ENCODE data around the gene GAP43. TPM values are rescaled to one million over a fixed set of nuclear protein-coding genes. Genes with fewer than 3 reads are reported as not detected.

The GAP43 gene
- total RNA-seq, 1 donor from 2014 or later, result not detected

GRCh38 chr3:115638241-115638640 lies 14.9 kb downstream of the GAP43 start:
- TF ChIP-seq CTCF (IDR thresholded peaks at IDR 0.05; ENCODE audit: insufficient read depth, low read length, severe bottlenecking), result no peak
- Histone ChIP-seq H3K4me3 (ENCODE audit: low read depth, low read length) (no peak overlapping the region), H3K36me3 (ENCODE audit: control insufficient read depth, insufficient read depth, low read length) (no peaks in the 10 kb centered on the region), H3K27me3 (ENCODE audit: control insufficient read depth, insufficient read depth, low read length) (no peaks in the 10 kb centered on the region)
- FAIRE-seq (no peak), DNase-seq (ENCODE audit: low read depth) (no peak)

GRCh38 chr3:115638991-115639390 lies 15.7 kb downstream of the GAP43 start:
- no peaks in the 10 kb centered on the region for H3K36me3 ChIP-seq (ENCODE audit: control insufficient read depth, insufficient read depth, low read length)

GRCh38 chr3:115644391-115644790 lies 21.1 kb downstream of the GAP43 start:
- no peak for DNase-seq (ENCODE audit: low read depth)
- Histone ChIP-seq H3K4me3 (ENCODE audit: low read depth, low read length) (no peak overlapping the region), H3K36me3 (ENCODE audit: control insufficient read depth, insufficient read depth, low read length) (no peaks in the 10 kb centered on the region), H3K27me3 (ENCODE audit: control insufficient read depth, insufficient read depth, low read length) (no peaks in the 10 kb centered on the region)
- no peak for TF ChIP-seq CTCF (IDR thresholded peaks at IDR 0.05; ENCODE audit: insufficient read depth, low read length, severe bottlenecking)
- FAIRE-seq, result no peak

More at GRCh38 chr3:115638991-115639390, 15.7 kb downstream of the GAP43 start:
- no peak overlapping the region for H3K4me3 ChIP-seq (ENCODE audit: low read depth, low read length)
- DNase-seq (ENCODE audit: low read depth) (no peak), FAIRE-seq (no peak)
- no peaks in the 10 kb centered on the region for H3K27me3 ChIP-seq (ENCODE audit: control insufficient read depth, insufficient read depth, low read length)
- no peak for TF ChIP-seq CTCF (IDR thresholded peaks at IDR 0.05; ENCODE audit: insufficient read depth, low read length, severe bottlenecking)

- no peak for FAIRE-seq
Measured at GRCh38 chr3:115646027-115646690, 22.8 kb downstream of the GAP43 start.

GRCh38 chr3:115648559-115648958 lies 25.2 kb downstream of the GAP43 start:
- DNase-seq (ENCODE audit: low read depth) (peak; percentile 49), FAIRE-seq (no peak)
- no peak for TF ChIP-seq CTCF (IDR thresholded peaks at IDR 0.05; ENCODE audit: insufficient read depth, low read length, severe bottlenecking)
- H3K4me3 ChIP-seq (ENCODE audit: low read depth, low read length), result no peak overlapping the region
- H3K27me3 ChIP-seq (ENCODE audit: control insufficient read depth, insufficient read depth, low read length), result no peaks in the 10 kb centered on the region
- H3K36me3 ChIP-seq (ENCODE audit: control insufficient read depth, insufficient read depth, low read length), result no peaks in the 10 kb centered on the region

More at GRCh38 chr3:115646027-115646690, 22.8 kb downstream of the GAP43 start:
- TF ChIP-seq CTCF (IDR thresholded peaks at IDR 0.05; ENCODE audit: insufficient read depth, low read length, severe bottlenecking), result no peak
- DNase-seq (ENCODE audit: low read depth), result no peak
- no peaks in the 10 kb centered on the region for H3K27me3 ChIP-seq (ENCODE audit: control insufficient read depth, insufficient read depth, low read length)
- H3K36me3 ChIP-seq (ENCODE audit: control insufficient read depth, insufficient read depth, low read length), result no peaks in the 10 kb centered on the region
- no peak overlapping the region for H3K4me3 ChIP-seq (ENCODE audit: low read depth, low read length)

- DNase-seq (ENCODE audit: low read depth), result no peak
- Histone ChIP-seq H3K4me3 (ENCODE audit: low read depth, low read length) (no peak overlapping the region), H3K27me3 (ENCODE audit: control insufficient read depth, insufficient read depth, low read length) (no peaks in the 10 kb centered on the region), H3K36me3 (ENCODE audit: control insufficient read depth, insufficient read depth, low read length) (no peaks in the 10 kb centered on the region)
- FAIRE-seq, result no peak
- no peak for TF ChIP-seq CTCF (IDR thresholded peaks at IDR 0.05; ENCODE audit: insufficient read depth, low read length, severe bottlenecking)
Measured at GRCh38 chr3:115651087-115651486, 27.8 kb downstream of the GAP43 start.

Data from bronchial epithelial cell (primary cell).